Ovary (tissue), 9 donors: ENCODE measurements around the gene VPS13C. TPM values are rescaled to one million over a fixed set of nuclear protein-coding genes. Genes with fewer than 3 reads are reported as not detected.

Experiments used
- DNase-seq, 5 donors: peaks; one replicate each; pipeline ENCODE4 v3.0.0-alpha.2; 2019 to 2020
- H3K27ac ChIP-seq, 2 donors: fragments of 200-600 bp; one replicate each; pipeline versions ENCODE4 v1.5.1 to v1.8.0; 2019 to 2022
- H3K27me3 ChIP-seq: fragments of 200-600 bp; one replicate; pipeline ENCODE4 v1.8.0; 2022
- H3K36me3 ChIP-seq: fragments of 200-600 bp; sonication (generic); one replicate; pipeline ENCODE4 v1.5.1; 2019
- H3K4me1 ChIP-seq: one replicate; pipeline ENCODE4 v1.8.1; 2013; ENCODE audit warnings: mild to moderate bottlenecking, moderate library complexity; ENCODE audit not compliant: insufficient read depth
- H3K4me3 ChIP-seq: fragments of 200-600 bp; sonication (generic); one replicate; pipeline ENCODE4 v1.5.1; 2017
- H3K9me3 ChIP-seq, 2 donors: fragments of 200-600 bp in 1 of 2; sonication (generic) in 1 of 2; one replicate each; pipeline versions ENCODE4 v1.5.1 to v1.8.1; 2013 to 2019; ENCODE audit warnings: mild to moderate bottlenecking in 1 of 2, moderate library complexity in 1 of 2
- EP300 ChIP-seq: sonication (generic); formaldehyde crosslinking; IDR thresholded peaks from one replicate; pipeline ENCODE4 v1.6.1; 2017; ENCODE audit warnings: antibody characterized with exemption
- POLR2A ChIP-seq: fragments of 450-650 bp; IDR thresholded peaks from one replicate; pipeline ENCODE4 v1.6.1; 2017; ENCODE audit warnings: antibody characterized with exemption, mild to moderate bottlenecking, moderate library complexity
- WGBS, 3 donors: extraction: QIAGEN DNeasy Blood & Tissue Kit in 1 of 3; methylation state at CpG; one replicate each; pipeline versions ENCODE4 v1.1.5 to v1.1.7; 2013 to 2017; 5-methylcytosine and 5-hydroxymethylcytosine counted together
- intact Hi-C, 4 donors: fragments of 100-400 bp; cut with DNase I; formaldehyde crosslinking; loops; one replicate each; pipeline versions ENCODE4 v1.11.0 to v1.15.1; 2022 to 2023
- polyA plus RNA-seq, 2 donors: library from polyadenylated mRNA; stranded (reverse); fragments of 200-250 nt in 1 of 2; fragments of 350-450 nt in 1 of 2; fragmentation: Illumina TruSeq in 1 of 2; extraction: RNeasy Lipid Tissue Mini Kit (QIAGEN cat#74804) in 1 of 2; gene quantifications; one replicate each; pipeline ENCODE4 v1.2.3, GENCODE V29; 2013 to 2014
- total RNA-seq, 7 donors: library from RNA; depleted of rRNA in 2 of 7; stranded (reverse); fragments of >200 nt in 2 of 7; fragmentation: NEBNext Ultra II Directional in 3 of 7; extraction: Animal tissue kit (Norgen Biotek cat#: 25700) in 3 of 7; gene quantifications; one replicate each; pipeline versions ENCODE4 v1.1.0 to v1.2.4, GENCODE V29; 2016 to 2023
- TF ChIP-seq, protein P1 (sequence below), 3 donors: fragments of 450-650 bp in 2 of 3; fragments of 200-600 bp in 1 of 3; IDR thresholded peaks; one replicate each; pipeline versions ENCODE4 v1.5.1 to v1.8.0; 2016 to 2022; ENCODE audit warnings: antibody characterized with exemption in 3 of 3, mild to moderate bottlenecking in 1 of 3
- donor health status: DM: no; HTN: no; CAD: no; lungs with moderate emphysema.
- donor health status: DM: no; HTN: no; CAD: no.
- donor health status: Bipolar disorder and iron deficiency.
- donor health status: DM: yes; HTN: yes; CAD: no.
- donor health status: DM: no; HTN: no; CAD: no.
- donor health status: DM: yes; HTN: yes; CAD: no.

The VPS13C gene
- total and polyA plus RNA-seq, 9 donors, result 19.4 to 78.1 (median 68.4) TPM

DNA sequence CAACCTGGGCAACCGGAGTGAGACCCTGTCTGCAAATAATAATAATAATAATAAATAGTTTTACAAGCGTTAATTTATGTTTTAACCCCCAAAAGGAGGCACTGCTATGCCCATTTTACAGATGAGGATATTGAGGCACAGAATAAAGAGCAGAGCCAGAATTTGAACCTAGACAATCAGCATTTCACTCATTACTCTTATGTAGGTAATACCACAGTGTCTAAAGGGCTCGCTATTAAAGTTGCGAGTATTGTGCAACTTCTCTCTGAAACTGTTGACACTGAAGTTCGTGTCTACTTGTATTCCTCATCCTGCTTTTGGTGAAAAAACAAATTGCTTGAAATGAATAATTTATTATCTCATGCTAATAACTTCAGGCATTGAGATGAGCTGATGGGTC is 9.3 kb upstream of the VPS13C start:
- TF ChIP-seq POLR2A (no peak), EP300 (no peak)
- TF ChIP-seq, protein P1, sequence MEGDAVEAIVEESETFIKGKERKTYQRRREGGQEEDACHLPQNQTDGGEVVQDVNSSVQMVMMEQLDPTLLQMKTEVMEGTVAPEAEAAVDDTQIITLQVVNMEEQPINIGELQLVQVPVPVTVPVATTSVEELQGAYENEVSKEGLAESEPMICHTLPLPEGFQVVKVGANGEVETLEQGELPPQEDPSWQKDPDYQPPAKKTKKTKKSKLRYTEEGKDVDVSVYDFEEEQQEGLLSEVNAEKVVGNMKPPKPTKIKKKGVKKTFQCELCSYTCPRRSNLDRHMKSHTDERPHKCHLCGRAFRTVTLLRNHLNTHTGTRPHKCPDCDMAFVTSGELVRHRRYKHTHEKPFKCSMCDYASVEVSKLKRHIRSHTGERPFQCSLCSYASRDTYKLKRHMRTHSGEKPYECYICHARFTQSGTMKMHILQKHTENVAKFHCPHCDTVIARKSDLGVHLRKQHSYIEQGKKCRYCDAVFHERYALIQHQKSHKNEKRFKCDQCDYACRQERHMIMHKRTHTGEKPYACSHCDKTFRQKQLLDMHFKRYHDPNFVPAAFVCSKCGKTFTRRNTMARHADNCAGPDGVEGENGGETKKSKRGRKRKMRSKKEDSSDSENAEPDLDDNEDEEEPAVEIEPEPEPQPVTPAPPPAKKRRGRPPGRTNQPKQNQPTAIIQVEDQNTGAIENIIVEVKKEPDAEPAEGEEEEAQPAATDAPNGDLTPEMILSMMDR (IDR thresholded peaks at IDR 0.05), result no peak
- 82 to 87% (median 83%) methylated on average over 5 of the region's 5 CpGs for WGBS, 3 donors
- Histone ChIP-seq H3K9me3 (no peaks in the 10 kb centered on the region), H3K4me1 (peaks cover 5% of the 10 kb centered on the region), H3K27me3 (no peaks in the 10 kb centered on the region), H3K36me3 (no peaks in the 10 kb centered on the region), H3K4me3 (no peak overlapping the region), H3K27ac (no peak overlapping the region)
- intact Hi-C loops, result no loop called here
- DNase-seq, result no peak

DNA sequence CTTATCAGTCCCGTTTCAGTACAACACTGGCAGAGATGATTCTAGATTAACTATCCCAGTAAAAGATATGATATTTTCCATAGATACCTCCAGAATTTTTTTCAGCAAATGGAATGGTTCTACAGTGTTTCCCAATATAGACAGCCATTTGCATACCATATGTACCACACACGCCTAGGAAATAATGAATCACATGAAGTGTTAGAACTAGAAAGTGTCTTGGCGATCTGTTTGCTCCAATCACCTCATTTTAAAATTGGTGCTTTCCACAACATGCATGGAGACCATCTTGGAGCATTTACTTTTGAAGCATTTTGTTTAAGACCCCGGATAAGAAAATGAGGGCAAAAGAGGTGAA is 8.5 kb upstream of the VPS13C start:
- Histone ChIP-seq H3K27me3 (no peaks in the 10 kb centered on the region), H3K4me1 (peaks cover 5% of the 10 kb centered on the region), H3K36me3 (no peaks in the 10 kb centered on the region), H3K4me3 (peak overlapping the region; percentile 48), H3K27ac (no peak overlapping the region), H3K9me3 (no peaks in the 10 kb centered on the region)
- no peak for TF ChIP-seq EP300
- TF ChIP-seq, protein P1 (IDR thresholded peaks at IDR 0.05), result no peak
- TF ChIP-seq POLR2A, result no peak
- WGBS, 3 donors, result 53 to 58% (median 55%) methylated on average over 4 of the region's 4 CpGs
- DNase-seq, result no peak
- intact Hi-C loops, result no loop called here

DNA sequence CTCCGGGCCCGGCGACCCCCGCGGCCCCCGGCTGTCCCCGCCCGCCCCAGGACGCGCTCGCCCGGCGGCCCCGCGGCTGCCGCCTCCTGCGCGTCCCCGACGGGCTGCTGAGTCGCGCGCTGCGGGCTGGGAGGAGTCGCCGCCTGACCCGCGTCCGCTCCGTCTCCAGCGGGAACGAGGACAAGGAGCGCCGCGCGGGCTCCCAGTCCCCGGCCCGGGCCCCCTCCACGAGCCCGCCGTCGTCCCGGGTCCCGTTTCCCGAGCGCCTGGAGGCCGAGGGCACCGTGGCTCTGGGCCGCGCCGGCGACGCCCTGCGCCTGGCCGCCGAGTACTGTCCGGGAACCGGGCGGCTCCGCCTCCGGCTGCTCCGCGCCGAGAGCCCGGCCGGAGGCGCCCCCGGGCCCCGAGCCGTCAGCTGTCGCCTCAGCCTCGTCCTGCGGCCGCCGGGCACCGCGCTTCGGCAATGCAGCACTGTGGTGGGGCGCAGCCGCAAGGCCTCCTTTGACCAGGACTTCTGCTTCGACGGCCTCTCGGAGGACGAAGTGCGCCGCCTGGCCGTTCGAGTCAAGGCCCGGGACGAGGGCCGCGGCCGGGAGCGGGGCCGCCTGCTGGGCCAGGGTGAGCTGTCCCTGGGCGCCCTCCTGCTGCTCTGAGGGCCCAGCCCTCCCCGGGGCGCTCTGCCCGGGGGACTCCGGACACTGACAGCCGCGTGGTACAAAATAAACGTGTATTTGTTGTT is 8.0 kb upstream of the VPS13C start:
- Histone ChIP-seq H3K27me3 (no peaks in the 10 kb centered on the region), H3K4me3 (peak overlapping the region; percentile 48), H3K9me3 (no peaks in the 10 kb centered on the region), H3K27ac (peak overlapping the region in 1 of 2 donors; percentile 21), H3K36me3 (no peaks in the 10 kb centered on the region), H3K4me1 (peaks cover 5% of the 10 kb centered on the region)
- intact Hi-C loops, result no loop called here
- DNase-seq, result peak in 4 of 5 donors; percentile 11 to 51 (median 34)
- WGBS, 3 donors, result 1% methylated on average over 69 to 103 of the region's 103 CpGs
- TF ChIP-seq EP300, result no peak
- no peak for TF ChIP-seq POLR2A
- TF ChIP-seq, protein P1 (IDR thresholded peaks at IDR 0.05), result no peak

DNA sequence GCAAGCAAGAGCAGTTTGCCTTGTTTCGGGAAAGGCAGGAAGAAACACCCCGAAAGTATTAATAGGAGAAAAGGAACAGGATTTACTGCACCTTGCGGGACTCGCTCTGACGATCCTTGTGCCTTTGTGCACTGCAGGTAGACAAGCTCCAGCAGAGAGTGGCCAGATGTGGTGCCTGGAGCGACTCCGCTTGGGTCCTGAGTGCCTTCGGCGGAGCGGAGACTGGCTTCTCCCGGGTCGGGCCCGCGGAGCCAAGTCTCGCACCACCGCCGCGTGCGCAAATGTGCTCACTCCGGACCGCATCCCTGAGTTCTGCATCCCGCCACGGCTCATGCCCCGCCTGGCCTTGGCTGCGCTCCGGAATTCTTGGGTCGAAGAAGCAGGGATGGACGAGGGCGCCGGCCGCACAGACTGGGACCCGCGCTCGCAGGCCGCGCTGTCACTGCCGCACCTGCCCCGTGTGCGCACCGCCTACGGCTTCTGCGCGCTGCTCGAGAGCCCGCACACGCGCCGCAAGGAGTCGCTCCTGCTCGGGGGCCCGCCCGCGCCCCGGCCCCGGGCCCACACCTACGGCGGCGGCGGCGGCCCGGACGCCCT is 7.3 kb upstream of the VPS13C start:
- no peak for TF ChIP-seq POLR2A
- peak; percentile 12 to 53 (median 32) for DNase-seq
- Histone ChIP-seq H3K9me3 (no peaks in the 10 kb centered on the region), H3K4me1 (peaks cover 5% of the 10 kb centered on the region), H3K27ac (no peak overlapping the region), H3K27me3 (no peaks in the 10 kb centered on the region), H3K36me3 (no peaks in the 10 kb centered on the region), H3K4me3 (peak overlapping the region; percentile 48)
- WGBS, 3 donors, result 1 to 2% (median 1%) methylated on average over 36 to 62 of the region's 62 CpGs
- intact Hi-C loops, result no loop called here
